ENCODE data around the gene FRMD3.

Gene FRMD3

GRCh38 chr9:83431101-83432060 lies 106.8 kb downstream of the FRMD3 start:
- DNase-seq (ENCODE audit: low spot score): no peak
- TF ChIP-seq CTCF (IDR thresholded peaks at IDR 0.05; ENCODE audit: extremely low read depth, insufficient read depth, missing control alignments): no peak
- in situ Hi-C loops (cut with MboI; ENCODE audit: low pct_unique_long_range_greater_than_20kb, low sequenced_read_pairs, unreplicated experiment): no loop called here

GRCh38 chr9:83430681-83431080 lies 107.5 kb downstream of the FRMD3 start:
- no peak for TF ChIP-seq CTCF (IDR thresholded peaks at IDR 0.05; ENCODE audit: extremely low read depth, insufficient read depth, missing control alignments)
- no peak for DNase-seq (ENCODE audit: low spot score)
- in situ Hi-C loops (cut with MboI; ENCODE audit: low pct_unique_long_range_greater_than_20kb, low sequenced_read_pairs, unreplicated experiment): no loop called here

GRCh38 chr9:83429229-83429628 lies 109.0 kb downstream of the FRMD3 start:
- no peak for DNase-seq (ENCODE audit: low spot score)
- no peak for TF ChIP-seq CTCF (IDR thresholded peaks at IDR 0.05; ENCODE audit: extremely low read depth, insufficient read depth, missing control alignments)
- in situ Hi-C loops (cut with MboI; ENCODE audit: low pct_unique_long_range_greater_than_20kb, low sequenced_read_pairs, unreplicated experiment): no loop called here

- in situ Hi-C loops (cut with MboI; ENCODE audit: low pct_unique_long_range_greater_than_20kb, low sequenced_read_pairs, unreplicated experiment): no loop called here
- DNase-seq (ENCODE audit: low spot score): no peak
- no peak for TF ChIP-seq CTCF (IDR thresholded peaks at IDR 0.05; ENCODE audit: extremely low read depth, insufficient read depth, missing control alignments)
These were observed 113.0 kb downstream of the FRMD3 start for GRCh38 chr9:83425240-83425639.

GRCh38 chr9:83424831-83425230 lies 113.4 kb downstream of the FRMD3 start:
- in situ Hi-C loops (cut with MboI; ENCODE audit: low pct_unique_long_range_greater_than_20kb, low sequenced_read_pairs, unreplicated experiment): no loop called here
- DNase-seq (ENCODE audit: low spot score): no peak
- TF ChIP-seq CTCF (IDR thresholded peaks at IDR 0.05; ENCODE audit: extremely low read depth, insufficient read depth, missing control alignments): no peak

GRCh38 chr9:83423815-83424707 lies 114.1 kb downstream of the FRMD3 start:
- in situ Hi-C loops (cut with MboI; ENCODE audit: low pct_unique_long_range_greater_than_20kb, low sequenced_read_pairs, unreplicated experiment): no loop called here
- no peak for TF ChIP-seq CTCF (IDR thresholded peaks at IDR 0.05; ENCODE audit: extremely low read depth, insufficient read depth, missing control alignments)
- no peak for DNase-seq (ENCODE audit: low spot score)

Measured in GM13977 (cell line).